HepG2 (cell line): Measurements from ENCODE around the gene ZNF773. TPM values are rescaled to one million over a fixed set of nuclear protein-coding genes. Genes with fewer than 3 reads are reported as not detected.

ENCODE experiments used
- ATF2 ChIP-seq: sonication (generic); formaldehyde crosslinking; IDR thresholded peaks from 2 replicates; pipeline ENCODE4 v1.4.0; 2020; ENCODE audit warnings: missing genetic modification reagents
- ETV5 ChIP-seq: IDR thresholded peaks from 2 replicates; pipeline ENCODE4 v1.6.1; 2018; ENCODE audit warnings: missing biosample characterization, missing genetic modification reagents, inconsistent platforms, borderline replicate concordance
- HNRNPL ChIP-seq: fragments of 200-400 bp; formaldehyde crosslinking; IDR thresholded peaks from 2 replicates; pipeline ENCODE4 v1.6.1; 2017; ENCODE audit warnings: mild to moderate bottlenecking, low read depth, low read length
- JARID2 ChIP-seq: sonication (generic); formaldehyde crosslinking; IDR thresholded peaks from 2 replicates; pipeline ENCODE4 v1.8.1; 2023; ENCODE audit warnings: missing genetic modification reagents, inconsistent platforms; ENCODE audit not compliant: insufficient replicate concordance
- NR1H2 ChIP-seq: sonication (generic); formaldehyde crosslinking; IDR thresholded peaks from 2 replicates; pipeline ENCODE4 v1.8.1; 2022; ENCODE audit warnings: low read depth, missing genetic modification reagents, borderline replicate concordance
- RBM22 ChIP-seq: fragments of 200-400 bp; formaldehyde crosslinking; optimal IDR thresholded peaks from 2 replicates; pipeline ENCODE3; 2017; ENCODE audit warnings: mild to moderate bottlenecking, low read length, moderate library complexity
- SRF ChIP-seq: IDR thresholded peaks from 2 replicates; pipeline ENCODE4 v1.6.1; 2011; ENCODE audit warnings: mild to moderate bottlenecking, low read depth, low read length, moderate library complexity
- ZNF143 ChIP-seq: sonication (generic); formaldehyde crosslinking; IDR thresholded peaks from 2 replicates; pipeline ENCODE4 v1.4.0; 2020; ENCODE audit warnings: missing genetic modification reagents
- ZNF180 ChIP-seq: sonication (generic); formaldehyde crosslinking; IDR thresholded peaks from 2 replicates; pipeline ENCODE4 v1.4.0; 2020; ENCODE audit warnings: low read depth, missing genetic modification reagents, borderline replicate concordance
- ZNF720 ChIP-seq: sonication (generic); formaldehyde crosslinking; IDR thresholded peaks from 2 replicates; pipeline ENCODE4 v1.4.0; 2020; ENCODE audit warnings: missing genetic modification reagents
- ZNF770 ChIP-seq: sonication (generic); formaldehyde crosslinking; IDR thresholded peaks from 2 replicates; pipeline ENCODE4 v1.5.0; 2020; ENCODE audit warnings: mild to moderate bottlenecking, missing genetic modification reagents
- ZSCAN22 ChIP-seq: sonication (generic); formaldehyde crosslinking; IDR thresholded peaks from 2 replicates; pipeline ENCODE4 v1.4.0; 2020; ENCODE audit warnings: mild to moderate bottlenecking, missing genetic modification reagents
- polyA plus RNA-seq, 8 experiments: library from polyadenylated mRNA; depleted of rRNA in 3 of 8; stranded (reverse) in 7 of 8; unstranded in 1 of 8; fragments of >200 nt; fragmentation: Illumina TruSeq in 4 of 8; extraction: Trizol in 4 of 8; gene quantifications; 2 replicates each; pipeline versions ENCODE4 v1.2.1 to v1.2.3, GENCODE V29; 2011 to 2016; ENCODE audit warnings: low read depth in 4 of 8, missing spikeins in 1 of 8, mixed read lengths in 1 of 8; ENCODE audit not compliant: insufficient read depth in 1 of 8
- total RNA-seq, 5 experiments: library from RNA; depleted of rRNA; stranded (reverse); fragments of >200 nt; fragmentation: Illumina TruSeq; extraction: Trizol; gene quantifications; 2 replicates each; pipeline ENCODE4 v1.2.3, GENCODE V29; 2016; ENCODE audit warnings: low read depth in 1 of 5
- TF ChIP-seq, protein P1 (sequence below): sonication (generic); formaldehyde crosslinking; IDR thresholded peaks from 2 replicates; pipeline ENCODE4 v1.5.1; 2020; ENCODE audit warnings: mild to moderate bottlenecking, missing genetic modification reagents, borderline replicate concordance
- TF ChIP-seq, protein P2 (sequence below): sonication (generic); formaldehyde crosslinking; IDR thresholded peaks from 2 replicates; pipeline ENCODE4 v1.4.0; 2020; ENCODE audit warnings: missing genetic modification reagents

The ZNF773 gene
- total and polyA plus RNA-seq, 2 of the 13 experiments (the other 11 are each of a cell fraction or from before 2014, with no cell fraction given), result 5.7 to 6.7 TPM

DNA sequence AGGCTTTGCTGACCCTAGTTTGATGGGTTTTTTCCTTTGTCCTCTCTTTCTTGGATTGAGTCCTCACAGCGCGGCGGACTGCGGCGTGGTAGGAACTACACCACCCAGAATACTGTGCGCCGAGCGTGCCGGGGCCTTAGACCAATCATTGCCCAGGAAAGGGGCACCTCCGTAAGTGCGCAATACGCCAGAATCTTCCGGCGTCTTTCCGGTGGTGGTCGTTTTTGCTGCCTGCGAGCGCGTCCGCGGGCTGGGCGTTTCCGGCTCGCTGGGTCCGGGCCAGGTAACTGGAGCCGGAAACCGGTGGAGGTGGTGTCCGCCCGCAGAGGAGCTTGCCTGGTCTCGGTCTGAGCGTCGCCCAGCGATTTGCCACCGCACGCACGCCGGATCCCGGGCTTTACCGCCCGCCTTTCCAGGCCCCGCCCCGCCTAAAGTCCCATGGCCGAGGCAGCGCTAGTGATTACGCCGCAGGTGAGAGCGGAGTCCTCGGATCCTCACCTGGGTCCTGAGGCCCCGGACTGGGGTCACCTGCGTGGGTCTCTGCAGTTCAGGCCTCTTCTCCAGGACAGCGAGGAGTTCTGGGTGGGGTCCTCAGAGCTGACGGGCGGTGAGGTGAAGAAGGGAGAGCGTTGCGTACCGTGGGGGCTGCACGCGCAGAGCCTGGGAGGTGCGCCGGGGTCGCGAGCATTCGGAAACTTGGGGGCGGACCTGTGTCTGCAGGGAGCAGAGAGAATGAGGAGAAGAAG lies 27.6 kb downstream of the ZNF773 start, which contains the start of gene ZNF549 (continued):
- TF ChIP-seq ATF2 (CRISPR knock-in tag), result peak; percentile 32; the same call in 1 of the 2 replicates
- peak; percentile 92 for TF ChIP-seq ETV5
- TF ChIP-seq ZNF770 (CRISPR knock-in tag), result no peak
- TF ChIP-seq ZNF720 (CRISPR knock-in tag), result no peak
- TF ChIP-seq, protein P1, sequence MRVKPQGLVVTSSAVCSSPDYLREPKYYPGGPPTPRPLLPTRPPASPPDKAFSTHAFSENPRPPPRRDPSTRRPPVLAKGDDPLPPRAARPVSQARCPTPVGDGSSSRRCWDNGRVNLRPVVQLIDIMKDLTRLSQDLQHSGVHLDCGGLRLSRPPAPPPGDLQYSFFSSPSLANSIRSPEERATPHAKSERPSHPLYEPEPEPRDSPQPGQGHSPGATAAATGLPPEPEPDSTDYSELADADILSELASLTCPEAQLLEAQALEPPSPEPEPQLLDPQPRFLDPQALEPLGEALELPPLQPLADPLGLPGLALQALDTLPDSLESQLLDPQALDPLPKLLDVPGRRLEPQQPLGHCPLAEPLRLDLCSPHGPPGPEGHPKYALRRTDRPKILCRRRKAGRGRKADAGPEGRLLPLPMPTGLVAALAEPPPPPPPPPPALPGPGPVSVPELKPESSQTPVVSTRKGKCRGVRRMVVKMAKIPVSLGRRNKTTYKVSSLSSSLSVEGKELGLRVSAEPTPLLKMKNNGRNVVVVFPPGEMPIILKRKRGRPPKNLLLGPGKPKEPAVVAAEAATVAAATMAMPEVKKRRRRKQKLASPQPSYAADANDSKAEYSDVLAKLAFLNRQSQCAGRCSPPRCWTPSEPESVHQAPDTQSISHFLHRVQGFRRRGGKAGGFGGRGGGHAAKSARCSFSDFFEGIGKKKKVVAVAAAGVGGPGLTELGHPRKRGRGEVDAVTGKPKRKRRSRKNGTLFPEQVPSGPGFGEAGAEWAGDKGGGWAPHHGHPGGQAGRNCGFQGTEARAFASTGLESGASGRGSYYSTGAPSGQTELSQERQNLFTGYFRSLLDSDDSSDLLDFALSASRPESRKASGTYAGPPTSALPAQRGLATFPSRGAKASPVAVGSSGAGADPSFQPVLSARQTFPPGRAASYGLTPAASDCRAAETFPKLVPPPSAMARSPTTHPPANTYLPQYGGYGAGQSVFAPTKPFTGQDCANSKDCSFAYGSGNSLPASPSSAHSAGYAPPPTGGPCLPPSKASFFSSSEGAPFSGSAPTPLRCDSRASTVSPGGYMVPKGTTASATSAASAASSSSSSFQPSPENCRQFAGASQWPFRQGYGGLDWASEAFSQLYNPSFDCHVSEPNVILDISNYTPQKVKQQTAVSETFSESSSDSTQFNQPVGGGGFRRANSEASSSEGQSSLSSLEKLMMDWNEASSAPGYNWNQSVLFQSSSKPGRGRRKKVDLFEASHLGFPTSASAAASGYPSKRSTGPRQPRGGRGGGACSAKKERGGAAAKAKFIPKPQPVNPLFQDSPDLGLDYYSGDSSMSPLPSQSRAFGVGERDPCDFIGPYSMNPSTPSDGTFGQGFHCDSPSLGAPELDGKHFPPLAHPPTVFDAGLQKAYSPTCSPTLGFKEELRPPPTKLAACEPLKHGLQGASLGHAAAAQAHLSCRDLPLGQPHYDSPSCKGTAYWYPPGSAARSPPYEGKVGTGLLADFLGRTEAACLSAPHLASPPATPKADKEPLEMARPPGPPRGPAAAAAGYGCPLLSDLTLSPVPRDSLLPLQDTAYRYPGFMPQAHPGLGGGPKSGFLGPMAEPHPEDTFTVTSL (CRISPR knock-in tag), result no peak
- no peak for TF ChIP-seq RBM22
- no peak for TF ChIP-seq NR1H2 (CRISPR knock-in tag)
- 0 out of 2 replicates have a peak, but pooled peaks have one; percentile 20 for TF ChIP-seq SRF
- TF ChIP-seq JARID2 (CRISPR knock-in tag), result no peak
- no peak for TF ChIP-seq ZNF180 (CRISPR knock-in tag)
- TF ChIP-seq ZSCAN22 (CRISPR knock-in tag), result peak; percentile 28; the same call in 1 of the 2 replicates
- TF ChIP-seq ZNF143 (CRISPR knock-in tag), result peak; percentile 97
- TF ChIP-seq HNRNPL, result 0 out of 2 replicates have a peak, but pooled peaks have one; percentile 34
- TF ChIP-seq, protein P2, sequence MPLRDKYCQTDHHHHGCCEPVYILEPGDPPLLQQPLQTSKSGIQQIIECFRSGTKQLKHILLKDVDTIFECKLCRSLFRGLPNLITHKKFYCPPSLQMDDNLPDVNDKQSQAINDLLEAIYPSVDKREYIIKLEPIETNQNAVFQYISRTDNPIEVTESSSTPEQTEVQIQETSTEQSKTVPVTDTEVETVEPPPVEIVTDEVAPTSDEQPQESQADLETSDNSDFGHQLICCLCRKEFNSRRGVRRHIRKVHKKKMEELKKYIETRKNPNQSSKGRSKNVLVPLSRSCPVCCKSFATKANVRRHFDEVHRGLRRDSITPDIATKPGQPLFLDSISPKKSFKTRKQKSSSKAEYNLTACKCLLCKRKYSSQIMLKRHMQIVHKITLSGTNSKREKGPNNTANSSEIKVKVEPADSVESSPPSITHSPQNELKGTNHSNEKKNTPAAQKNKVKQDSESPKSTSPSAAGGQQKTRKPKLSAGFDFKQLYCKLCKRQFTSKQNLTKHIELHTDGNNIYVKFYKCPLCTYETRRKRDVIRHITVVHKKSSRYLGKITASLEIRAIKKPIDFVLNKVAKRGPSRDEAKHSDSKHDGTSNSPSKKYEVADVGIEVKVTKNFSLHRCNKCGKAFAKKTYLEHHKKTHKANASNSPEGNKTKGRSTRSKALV, result 0 out of 2 replicates have a peak, but pooled peaks have one; percentile 33
